Prostate gland (tissue), 2 donors: ENCODE measurements around the gene ITPR1. TPM values are rescaled to one million over a fixed set of nuclear protein-coding genes. Genes with fewer than 3 reads are reported as not detected.
A peak's percentile ranks its signal among the peaks of the same experiment; 100 is the strongest.

Source experiments
- DNase-seq: peaks from one replicate; pipeline ENCODE4 v3.0.0-alpha.2; 2019; ENCODE audit warnings: low spot score
- H3K27ac ChIP-seq, 2 donors: fragments of 200-600 bp; sonication (generic); 2 replicates each; pipeline ENCODE4 v1.5.1; 2017 to 2019
- H3K27me3 ChIP-seq: fragments of 200-600 bp; sonication (generic); replicated peaks from 2 replicates; pipeline ENCODE4 v1.5.1; 2019; ENCODE audit not compliant: insufficient read depth
- H3K36me3 ChIP-seq, 2 donors: fragments of 200-600 bp; sonication (generic); 1 replicate in 1 of 2; 2 replicates in 1 of 2; pipeline versions ENCODE4 v1.5.1 to v1.8.1; 2017 to 2019
- H3K4me1 ChIP-seq: fragments of 200-600 bp; sonication (generic); replicated peaks from 2 replicates; pipeline ENCODE4 v1.5.1; 2019
- H3K4me3 ChIP-seq, 2 donors: fragments of 200-600 bp; sonication (generic); 2 replicates each; pipeline ENCODE4 v1.5.1; 2017 to 2019
- H3K9me3 ChIP-seq: fragments of 200-600 bp; sonication (generic); 2 replicates; pipeline ENCODE4 v1.5.1; 2017
- CTCF ChIP-seq, 4 experiments: fragments of 200-600 bp in 2 of 4; fragments of 450-650 bp in 2 of 4; sonication (generic) in 2 of 4; IDR thresholded peaks; 1 replicate in 3 of 4; 2 replicates in 1 of 4; pipeline ENCODE4 v1.5.1; 2016 to 2019; ENCODE audit warnings: antibody characterized with exemption in 4 of 4, mild to moderate bottlenecking in 2 of 4, moderate library complexity in 2 of 4
- POLR2A ChIP-seq: fragments of 450-650 bp; IDR thresholded peaks from one replicate; pipeline ENCODE4 v1.6.1; 2016; ENCODE audit warnings: antibody characterized with exemption, mild to moderate bottlenecking
- POLR2AphosphoS5 ChIP-seq: sonication (generic); formaldehyde crosslinking; IDR thresholded peaks from one replicate; pipeline ENCODE4 v1.6.1; 2017; ENCODE audit warnings: antibody characterized with exemption
- WGBS: methylation state at CpG from one replicate; pipeline ENCODE4 v1.1.5; 2018; 5-methylcytosine and 5-hydroxymethylcytosine counted together
- intact Hi-C: fragments of 100-400 bp; cut with DNase I; formaldehyde crosslinking; loops from one replicate; pipeline ENCODE4 v1.14.2; 2022
- total RNA-seq, 2 donors: library from RNA; depleted of rRNA; stranded (reverse); fragments of >200 nt; gene quantifications; one replicate each; pipeline ENCODE4 v1.1.0, GENCODE V29; 2016

The ITPR1 gene
- total RNA-seq, 2 donors from 2014 or later = 80.0 to 126 TPM

DNA sequence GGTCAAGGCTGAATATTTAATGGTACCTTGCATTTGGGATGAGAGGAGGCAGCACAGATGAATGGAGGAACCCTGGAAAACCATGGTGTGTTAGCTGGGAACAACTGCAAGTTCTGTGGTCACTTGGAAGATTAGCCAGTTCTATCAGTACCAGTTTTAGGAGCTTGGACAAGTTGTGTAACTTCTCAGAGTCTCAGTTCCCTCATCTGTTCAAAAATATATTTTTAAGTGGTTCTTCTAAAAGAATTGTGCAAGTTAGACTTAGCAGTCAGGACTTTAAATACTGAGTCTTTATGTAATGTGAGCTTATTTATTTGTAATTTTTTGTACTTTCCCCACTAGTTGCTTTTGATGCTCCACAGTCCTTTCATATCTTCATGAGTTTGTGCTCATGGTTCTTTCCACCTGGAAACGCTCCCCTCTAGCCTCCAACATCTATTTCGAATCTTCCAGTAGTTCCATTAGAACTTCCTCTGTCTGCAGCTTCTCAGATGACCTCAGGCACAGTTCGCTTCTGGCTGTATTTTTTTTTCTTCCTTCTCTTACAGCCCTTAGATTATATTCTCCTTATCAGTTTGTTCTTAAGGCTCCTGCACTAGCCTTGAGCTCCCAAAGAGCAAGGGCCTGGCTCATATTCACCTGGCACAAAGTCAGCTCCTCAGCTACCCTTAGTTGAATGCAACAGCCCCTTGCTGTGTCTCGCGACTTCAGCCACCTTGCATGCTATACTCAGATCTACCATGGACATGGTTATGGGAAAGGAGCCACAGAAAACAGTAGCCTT lies 27.1 kb downstream of the ITPR1 start:
- Histone ChIP-seq H3K27me3 (no peaks in the 10 kb centered on the region), H3K9me3 (no peaks in the 10 kb centered on the region), H3K4me1 (no peaks in the 10 kb centered on the region), H3K27ac (no peak overlapping the region), H3K36me3 (no peaks in the 10 kb centered on the region), H3K4me3 (no peak overlapping the region)
- TF ChIP-seq POLR2AphosphoS5 (no peak), CTCF (IDR thresholded peaks at IDR 0.05) (no peak), POLR2A (no peak)
- DNase-seq = no peak
- intact Hi-C loops = no loop called here
- WGBS = 84% methylated on average over 5 of the region's 5 CpGs

DNA sequence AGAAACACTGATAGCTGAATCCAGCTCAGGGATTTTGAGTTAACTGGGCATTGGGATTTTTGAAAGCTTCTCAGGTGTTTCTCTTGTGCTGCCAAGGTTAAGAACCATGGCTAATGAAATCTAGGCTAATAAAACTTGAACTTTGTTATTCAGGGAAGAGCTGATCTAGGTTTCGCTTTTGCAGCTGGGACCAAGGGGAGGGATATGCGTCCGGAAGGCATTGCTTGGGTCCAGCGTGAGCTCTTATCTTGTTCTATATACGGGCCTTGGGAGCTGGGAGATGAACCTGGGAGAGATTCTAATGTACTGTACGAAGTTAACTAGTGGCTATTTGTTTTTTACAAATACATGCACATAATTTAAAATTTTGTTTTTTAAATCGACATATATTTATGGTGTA lies 29.8 kb downstream of the ITPR1 start:
- Histone ChIP-seq H3K9me3 (no peaks in the 10 kb centered on the region), H3K27ac (no peak overlapping the region), H3K4me1 (no peaks in the 10 kb centered on the region), H3K4me3 (no peak overlapping the region), H3K36me3 (no peaks in the 10 kb centered on the region), H3K27me3 (no peaks in the 10 kb centered on the region)
- DNase-seq = no peak
- 80% methylated on average over 7 of the region's 7 CpGs for WGBS
- TF ChIP-seq CTCF (IDR thresholded peaks at IDR 0.05) = no peak
- no peak for TF ChIP-seq POLR2AphosphoS5
- no peak for TF ChIP-seq POLR2A
- intact Hi-C loops = no loop called here

DNA sequence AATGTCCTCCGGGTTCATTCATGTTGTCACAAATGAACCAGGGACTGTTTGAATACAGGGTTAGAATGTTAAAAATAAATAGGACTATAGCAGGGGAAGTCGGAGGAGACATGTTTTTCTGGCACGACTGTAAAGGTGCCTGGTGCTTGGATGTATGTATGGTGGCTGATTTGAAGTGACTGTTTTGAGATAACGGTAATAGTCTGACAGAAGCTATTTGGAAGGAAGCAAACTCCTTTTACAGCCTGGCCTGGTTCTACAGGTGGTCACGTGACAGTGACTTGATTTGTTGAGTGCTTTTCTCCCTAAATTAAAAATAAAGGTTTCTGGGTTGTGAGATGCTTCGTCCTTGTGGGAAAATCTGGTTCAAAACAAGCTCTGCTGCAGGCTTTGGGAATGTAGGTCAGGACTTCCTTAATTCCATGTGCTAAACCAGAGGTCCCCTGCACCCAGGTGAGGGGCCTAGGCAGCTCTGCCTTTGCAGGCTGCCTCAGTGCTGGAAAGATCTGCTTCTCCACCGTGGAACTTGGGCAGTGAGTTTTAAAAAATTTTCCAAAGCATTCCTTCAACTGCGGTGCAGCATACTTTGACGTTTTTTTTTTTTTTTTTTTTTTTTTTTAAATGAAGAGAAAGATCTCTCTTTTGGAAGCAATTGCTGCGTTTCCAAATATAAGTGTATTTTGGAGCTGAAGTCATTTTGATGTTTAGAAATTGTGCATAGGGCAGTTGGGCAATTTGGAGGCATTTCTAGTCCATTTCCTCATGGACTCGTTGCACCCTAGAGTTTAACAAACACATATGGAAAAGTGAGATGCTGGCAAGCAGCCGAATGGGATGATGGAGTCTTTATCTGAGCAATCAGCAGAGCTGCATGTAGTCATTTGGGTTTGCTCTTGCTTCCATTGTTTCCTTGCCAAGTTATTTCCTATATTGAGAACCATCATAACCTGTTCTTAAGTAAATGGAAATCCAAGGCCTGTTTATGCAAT lies 30.9 kb downstream of the ITPR1 start:
- DNase-seq = peak; percentile 37
- Histone ChIP-seq H3K27ac (no peak overlapping the region), H3K4me3 (no peak overlapping the region), H3K9me3 (no peaks in the 10 kb centered on the region), H3K36me3 (no peaks in the 10 kb centered on the region), H3K4me1 (no peaks in the 10 kb centered on the region), H3K27me3 (no peaks in the 10 kb centered on the region)
- intact Hi-C loops = no loop called here
- no peak for TF ChIP-seq CTCF (IDR thresholded peaks at IDR 0.05)
- TF ChIP-seq POLR2AphosphoS5 = peak; percentile 26
- 27% methylated on average over 12 of the region's 12 CpGs for WGBS

DNA sequence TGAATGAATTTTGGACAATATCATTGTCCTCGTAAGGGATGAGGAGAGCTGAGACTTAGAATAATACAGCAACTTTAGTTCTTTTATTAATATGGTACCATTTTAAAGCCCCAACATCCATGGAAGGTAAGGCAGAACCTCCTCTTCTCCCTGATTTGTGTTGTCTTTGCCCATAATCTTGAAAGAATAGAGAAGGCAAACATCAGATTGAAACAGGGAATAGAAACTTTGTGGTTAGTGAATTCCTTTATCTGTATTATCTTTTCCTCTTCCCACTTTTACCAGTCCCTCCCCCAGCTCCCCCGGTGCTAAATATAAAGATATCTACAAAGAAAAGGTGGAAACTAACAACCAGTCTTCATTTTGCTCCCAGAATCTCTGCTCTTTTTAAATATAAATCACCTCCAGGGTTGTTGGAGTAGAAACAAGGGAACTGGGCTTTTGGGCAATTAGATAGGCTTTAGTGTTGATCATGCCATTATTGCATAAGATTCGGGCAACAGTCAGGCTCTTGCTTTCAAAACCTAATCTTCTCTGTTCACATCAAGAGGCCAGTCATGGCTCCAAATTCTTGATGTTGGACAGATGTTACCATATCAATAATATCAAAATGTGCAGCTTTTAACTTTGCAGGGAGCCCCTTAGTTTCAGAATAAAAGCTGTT lies 32.5 kb downstream of the ITPR1 start:
- no peak overlapping the region for H3K27ac ChIP-seq

More for the DNA sequence above, 32.5 kb downstream of the ITPR1 start:
- TF ChIP-seq CTCF (IDR thresholded peaks at IDR 0.05) (no peak), POLR2AphosphoS5 (no peak), POLR2A (no peak)
- Histone ChIP-seq H3K36me3 (no peaks in the 10 kb centered on the region), H3K4me3 (no peak overlapping the region), H3K4me1 (no peaks in the 10 kb centered on the region), H3K27me3 (no peaks in the 10 kb centered on the region), H3K9me3 (no peaks in the 10 kb centered on the region)
- intact Hi-C loops = no loop called here
- no peak for DNase-seq
- 75% methylated on average over 3 of the region's 3 CpGs for WGBS
